H9 (cell line): ENCODE measurements around the gene OOEP. TPM values are rescaled to one million over a fixed set of nuclear protein-coding genes. Genes with fewer than 3 reads are reported as not detected.

Source experiments
- DNase-seq: peaks from one replicate; pipeline ENCODE4 v3.0.0-alpha.2; 2017
- H2AFZ ChIP-seq: one replicate; pipeline ENCODE4 v1.6.1; 2013; ENCODE audit warnings: mild to moderate bottlenecking, low read length, control low read depth, moderate library complexity
- H2AK5ac ChIP-seq: 2 replicates; pipeline ENCODE4 v1.6.1; 2013; ENCODE audit warnings: low read length, control low read depth, mixed read lengths; ENCODE audit not compliant: insufficient read length
- H2BK120ac ChIP-seq: one replicate; pipeline ENCODE4 v1.6.1; 2013; ENCODE audit warnings: low read depth, mild to moderate bottlenecking, low read length, control low read depth, inconsistent platforms; ENCODE audit not compliant: poor library complexity, severe bottlenecking
- H2BK12ac ChIP-seq: 2 replicates; pipeline ENCODE4 v1.6.1; 2013; ENCODE audit warnings: low read length, control low read depth, mixed read lengths, low read depth; ENCODE audit not compliant: insufficient read length
- H2BK15ac ChIP-seq: 2 replicates; pipeline ENCODE4 v1.6.1; 2013; ENCODE audit warnings: low read depth, low read length, control low read depth
- H2BK20ac ChIP-seq: one replicate; pipeline ENCODE4 v1.6.1; 2013; ENCODE audit warnings: low read depth, mild to moderate bottlenecking, low read length, control low read depth, inconsistent platforms; ENCODE audit not compliant: poor library complexity, severe bottlenecking
- H2BK5ac ChIP-seq: 2 replicates; pipeline ENCODE4 v1.6.1; 2013; ENCODE audit warnings: low read length, control low read depth, mixed read lengths; ENCODE audit not compliant: insufficient read length
- H3K14ac ChIP-seq: 2 replicates; pipeline ENCODE4 v1.6.1; 2013; ENCODE audit warnings: low read length, control low read depth; ENCODE audit not compliant: insufficient read depth
- H3K18ac ChIP-seq: 2 replicates; pipeline ENCODE4 v1.6.1; 2013; ENCODE audit warnings: low read depth, mild to moderate bottlenecking, mixed read lengths, low read length, control low read depth; ENCODE audit not compliant: insufficient read length
- H3K23ac ChIP-seq: 2 replicates; pipeline ENCODE4 v1.6.1; 2013; ENCODE audit warnings: low read length, control low read depth, mixed read lengths, low read depth; ENCODE audit not compliant: insufficient read length
- H3K23me2 ChIP-seq: 2 replicates; pipeline ENCODE4 v1.6.1; 2013; ENCODE audit warnings: low read depth, mild to moderate bottlenecking, mixed read lengths, low read length, control low read depth; ENCODE audit not compliant: insufficient read length, poor library complexity, severe bottlenecking
- H3K27ac ChIP-seq: 2 replicates; pipeline ENCODE4 v1.5.1; 2013; ENCODE audit warnings: low read length, control low read depth, mixed read lengths, low read depth; ENCODE audit not compliant: insufficient read length
- H3K27me3 ChIP-seq: 2 replicates; pipeline ENCODE4 v1.6.1; 2013; ENCODE audit warnings: low read length, control low read depth, inconsistent platforms; ENCODE audit not compliant: insufficient read depth
- H3K4ac ChIP-seq: 2 replicates; pipeline ENCODE4 v1.6.1; 2013; ENCODE audit warnings: low read depth, mild to moderate bottlenecking, control low read depth, inconsistent platforms, low read length, moderate library complexity
- H3K4me1 ChIP-seq: 2 replicates; pipeline ENCODE4 v1.6.1; 2013; ENCODE audit warnings: low read length, control low read depth, inconsistent platforms; ENCODE audit not compliant: insufficient read depth
- H3K4me2 ChIP-seq: 2 replicates; pipeline ENCODE4 v1.6.1; 2013; ENCODE audit warnings: low read length, control low read depth, mixed read lengths; ENCODE audit not compliant: insufficient read length, insufficient read depth
- H3K56ac ChIP-seq: 2 replicates; pipeline ENCODE4 v1.6.1; 2013; ENCODE audit warnings: low read depth, mild to moderate bottlenecking, mixed read lengths, low read length, control low read depth; ENCODE audit not compliant: insufficient read length
- H3K79me1 ChIP-seq: 2 replicates; pipeline ENCODE4 v1.6.1; 2013; ENCODE audit warnings: low read depth, mild to moderate bottlenecking, moderate library complexity, low read length, control low read depth, inconsistent platforms; ENCODE audit not compliant: insufficient read depth, poor library complexity, severe bottlenecking
- H3K79me2 ChIP-seq: 2 replicates; pipeline ENCODE4 v1.6.1; 2013; ENCODE audit warnings: low read length, control low read depth, inconsistent platforms; ENCODE audit not compliant: insufficient read depth
- H3K9ac ChIP-seq: 2 replicates; pipeline ENCODE4 v1.6.1; 2013; ENCODE audit warnings: low read length, control low read depth, mixed read lengths; ENCODE audit not compliant: insufficient read length; ENCODE audit errors: extremely low read depth
- H3K9me3 ChIP-seq: one replicate; pipeline ENCODE4 v1.6.1; 2013; ENCODE audit warnings: low read depth, low read length, inconsistent platforms; ENCODE audit not compliant: control insufficient read depth
- H3T11ph ChIP-seq: one replicate; pipeline ENCODE4 v1.6.1; 2013; ENCODE audit warnings: mild to moderate bottlenecking, low read length, control low read depth, inconsistent platforms
- H4K20me1 ChIP-seq: one replicate; pipeline ENCODE4 v1.6.1; 2013; ENCODE audit not compliant: control insufficient read depth, insufficient read length, insufficient read depth
- H4K5ac ChIP-seq: 2 replicates; pipeline ENCODE4 v1.6.1; 2013; ENCODE audit warnings: low read depth, mild to moderate bottlenecking, mixed read lengths, low read length, control low read depth; ENCODE audit not compliant: insufficient read length
- H4K8ac ChIP-seq: replicated peaks from 2 replicates; pipeline ENCODE4 v1.6.1; 2013; ENCODE audit warnings: low read length, control low read depth, mixed read lengths, low read depth; ENCODE audit not compliant: insufficient read length
- H4K91ac ChIP-seq: 2 replicates; pipeline ENCODE4 v1.6.1; 2013; ENCODE audit warnings: low read depth, mild to moderate bottlenecking, moderate library complexity, mixed read lengths, low read length, control low read depth; ENCODE audit not compliant: insufficient read length
- H3K27ac Mint-ChIP-seq, 3 experiments: 2 replicates in 2 of 3; 3 replicates in 1 of 3; pipeline ENCODE4 v1.8.0; 2020 to 2021; ENCODE audit warnings: mixed read lengths in 3 of 3, mild to moderate bottlenecking in 1 of 3, moderate library complexity in 1 of 3
- H3K27me3 Mint-ChIP-seq: 2 replicates; pipeline ENCODE4 v1.8.0; 2021; ENCODE audit warnings: low read depth, mild to moderate bottlenecking, moderate library complexity, mixed read lengths
- H3K36me3 Mint-ChIP-seq, 3 experiments: 2 replicates in 2 of 3; 3 replicates in 1 of 3; pipeline ENCODE4 v1.8.0; 2020 to 2021; ENCODE audit warnings: low read depth in 3 of 3, mixed read lengths in 3 of 3; ENCODE audit not compliant: insufficient read depth in 1 of 3
- H3K4me1 Mint-ChIP-seq, 2 experiments: 2 replicates each; pipeline ENCODE4 v1.8.0; 2020; ENCODE audit warnings: mixed read lengths in 2 of 2
- H3K4me3 Mint-ChIP-seq, 2 experiments: 2 replicates in 1 of 2; 3 replicates in 1 of 2; pipeline ENCODE4 v1.8.0; 2020 to 2021; ENCODE audit warnings: mild to moderate bottlenecking in 2 of 2, mixed read lengths in 2 of 2, moderate library complexity in 1 of 2
- H3K9me3 Mint-ChIP-seq, 2 experiments: 2 replicates in 1 of 2; 3 replicates in 1 of 2; pipeline ENCODE4 v1.8.0; 2020; ENCODE audit warnings: mild to moderate bottlenecking in 2 of 2, mixed read lengths in 2 of 2, moderate library complexity in 1 of 2
- WGBS: extraction: QIAGEN DNeasy Blood & Tissue Kit; methylation state at CpG from one replicate; pipeline ENCODE4 v1.1.7; 2013; ENCODE audit warnings: missing lambda C conversion rate, low lambda C conversion rate, mixed read lengths; ENCODE audit not compliant: insufficient read length; ENCODE audit errors: extremely low coverage; 5-methylcytosine and 5-hydroxymethylcytosine counted together
- total RNA-seq: library from RNA; stranded (reverse); gene quantifications from 2 replicates; pipeline ENCODE4 v1.2.1, GENCODE V29; 2021
- TF ChIP-seq, protein P1 (sequence below): fragments of 200-600 bp; sonication (generic); conservative IDR thresholded peaks from 3 replicates; pipeline ENCODE4 v1.8.0; 2021; ENCODE audit warnings: antibody characterized with exemption, mild to moderate bottlenecking

The OOEP gene
- total RNA-seq, 1 experiment from 2014 or later, result not detected

DNA sequence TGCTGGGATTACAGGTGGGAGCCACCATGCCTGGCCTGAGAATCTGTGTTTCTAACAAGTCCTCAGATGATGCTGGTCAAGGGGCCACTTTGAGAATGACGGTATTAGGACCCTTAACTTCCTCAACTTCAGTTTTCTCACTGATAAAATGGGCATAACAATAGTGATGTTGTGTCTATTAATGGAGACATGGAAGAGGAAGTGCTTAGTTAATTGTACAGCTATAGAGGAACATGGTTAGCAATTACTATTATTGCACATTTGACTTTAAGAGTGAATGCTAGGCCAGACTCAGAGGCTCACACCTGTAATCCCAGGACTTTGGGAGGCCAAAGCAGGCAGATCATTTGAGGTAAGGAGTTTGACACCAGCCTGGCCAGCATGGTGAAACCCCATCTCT is 28.4 kb downstream of the OOEP start:
- Histone ChIP-seq H3K14ac (no peak overlapping the region), H3K4me2 (no peak overlapping the region), H3K4ac (no peak overlapping the region), H2BK5ac (no peak overlapping the region), H4K5ac (no peak overlapping the region), H2AFZ (no peak overlapping the region), H3K27me3 (no peaks in the 10 kb centered on the region), H3K9me3 (no peaks in the 10 kb centered on the region), H3K79me1 (no peaks in the 10 kb centered on the region), H4K8ac (no peak overlapping the region), H4K91ac (no peak overlapping the region), H3K9ac (no peak overlapping the region), H4K20me1 (no peaks in the 10 kb centered on the region), H3K23ac (no peak overlapping the region), H2BK15ac (no peak overlapping the region), H3K23me2 (no peaks in the 10 kb centered on the region), H3K56ac (no peak overlapping the region), H3K79me2 (no peaks in the 10 kb centered on the region), H2BK12ac (no peak overlapping the region), H2BK20ac (no peak overlapping the region), H3K27ac (no peak overlapping the region), H3K4me1 (no peaks in the 10 kb centered on the region), H2BK120ac (no peak overlapping the region), H3K18ac (no peak overlapping the region), H2AK5ac (no peak overlapping the region), H3T11ph (no peak overlapping the region)
- TF ChIP-seq, protein P1, sequence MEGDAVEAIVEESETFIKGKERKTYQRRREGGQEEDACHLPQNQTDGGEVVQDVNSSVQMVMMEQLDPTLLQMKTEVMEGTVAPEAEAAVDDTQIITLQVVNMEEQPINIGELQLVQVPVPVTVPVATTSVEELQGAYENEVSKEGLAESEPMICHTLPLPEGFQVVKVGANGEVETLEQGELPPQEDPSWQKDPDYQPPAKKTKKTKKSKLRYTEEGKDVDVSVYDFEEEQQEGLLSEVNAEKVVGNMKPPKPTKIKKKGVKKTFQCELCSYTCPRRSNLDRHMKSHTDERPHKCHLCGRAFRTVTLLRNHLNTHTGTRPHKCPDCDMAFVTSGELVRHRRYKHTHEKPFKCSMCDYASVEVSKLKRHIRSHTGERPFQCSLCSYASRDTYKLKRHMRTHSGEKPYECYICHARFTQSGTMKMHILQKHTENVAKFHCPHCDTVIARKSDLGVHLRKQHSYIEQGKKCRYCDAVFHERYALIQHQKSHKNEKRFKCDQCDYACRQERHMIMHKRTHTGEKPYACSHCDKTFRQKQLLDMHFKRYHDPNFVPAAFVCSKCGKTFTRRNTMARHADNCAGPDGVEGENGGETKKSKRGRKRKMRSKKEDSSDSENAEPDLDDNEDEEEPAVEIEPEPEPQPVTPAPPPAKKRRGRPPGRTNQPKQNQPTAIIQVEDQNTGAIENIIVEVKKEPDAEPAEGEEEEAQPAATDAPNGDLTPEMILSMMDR, result no peak
- no CpG with 5 or more reads among the region's 1 CpG for WGBS
- peaks cover 12 to 17% of the 10 kb centered on the region in 2 experiments for H3K4me1 Mint-ChIP-seq
- no peaks in the 10 kb centered on the region; the same call in 1 of the 2 replicates for H3K27me3 Mint-ChIP-seq
- DNase-seq, result no peak
- no peak overlapping the region for H3K27ac Mint-ChIP-seq
- H3K9me3 Mint-ChIP-seq, result no peaks in the 10 kb centered on the region
- no peaks in the 10 kb centered on the region for H3K36me3 Mint-ChIP-seq
- H3K4me3 Mint-ChIP-seq, result no peak overlapping the region
